ENCODE results near the gene ATP8B3.

ATP8B3 gene

DNA sequence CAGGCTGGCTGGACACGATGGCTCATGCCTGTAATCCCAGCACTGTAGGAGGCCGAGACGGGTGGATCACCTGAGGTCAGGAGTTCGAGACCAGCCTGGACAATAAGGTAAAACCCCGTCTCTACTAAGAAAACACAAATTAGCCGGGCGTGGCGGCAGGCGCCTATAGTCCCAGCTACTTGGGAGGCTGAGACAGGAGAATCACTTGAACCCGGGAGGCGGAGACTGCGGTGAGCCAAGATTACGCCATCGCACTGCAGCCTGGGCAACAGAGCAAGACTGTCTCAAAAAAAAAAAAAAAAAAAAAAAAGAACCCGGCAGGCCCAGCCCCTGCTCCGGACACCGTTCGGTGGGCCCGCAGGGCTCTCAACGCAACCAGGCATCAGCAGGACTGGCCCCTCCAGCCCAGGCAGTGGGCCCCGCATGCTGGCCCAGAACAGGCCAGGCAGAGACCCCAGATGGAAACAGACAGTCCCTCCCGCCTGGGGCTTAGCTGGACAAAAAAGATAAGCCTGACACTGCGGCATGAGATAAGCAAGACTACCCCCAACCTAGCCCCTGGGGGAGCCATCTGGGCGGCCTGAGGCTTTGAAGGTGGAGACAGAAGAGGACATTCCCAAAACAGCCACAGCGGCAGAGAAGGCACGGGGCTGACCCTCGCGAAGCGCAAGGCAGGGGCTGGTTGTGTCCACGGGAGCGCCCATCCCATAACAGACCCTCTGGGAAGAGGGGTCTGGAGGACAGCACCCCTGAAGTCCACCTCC, 24.6 kb upstream of the ATP8B3 start:
- DNase-seq = no peak

DNA sequence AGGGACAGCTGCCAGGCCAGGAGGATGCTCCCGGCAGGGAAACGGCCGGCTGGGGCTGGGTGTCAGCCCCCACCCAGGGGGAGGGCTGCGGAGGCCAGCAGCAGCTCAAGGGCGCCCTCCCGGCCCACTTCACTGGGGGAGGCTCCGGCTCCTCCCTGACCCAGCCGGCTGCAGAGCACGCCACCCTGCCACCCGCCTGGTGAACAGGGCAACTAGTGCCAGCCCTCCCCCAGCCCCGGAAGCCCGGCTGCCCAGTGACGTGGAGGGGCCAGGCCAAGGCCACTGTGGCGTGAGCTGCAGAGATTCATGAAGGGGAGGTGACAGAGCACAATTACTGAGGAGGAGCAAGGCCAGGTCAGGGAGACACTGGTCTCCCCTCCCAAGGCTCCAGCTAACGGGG, 21.5 kb upstream of the ATP8B3 start:
- peak in 17 of 56 donors; percentile 12 to 67 (median 23) for DNase-seq

DNA sequence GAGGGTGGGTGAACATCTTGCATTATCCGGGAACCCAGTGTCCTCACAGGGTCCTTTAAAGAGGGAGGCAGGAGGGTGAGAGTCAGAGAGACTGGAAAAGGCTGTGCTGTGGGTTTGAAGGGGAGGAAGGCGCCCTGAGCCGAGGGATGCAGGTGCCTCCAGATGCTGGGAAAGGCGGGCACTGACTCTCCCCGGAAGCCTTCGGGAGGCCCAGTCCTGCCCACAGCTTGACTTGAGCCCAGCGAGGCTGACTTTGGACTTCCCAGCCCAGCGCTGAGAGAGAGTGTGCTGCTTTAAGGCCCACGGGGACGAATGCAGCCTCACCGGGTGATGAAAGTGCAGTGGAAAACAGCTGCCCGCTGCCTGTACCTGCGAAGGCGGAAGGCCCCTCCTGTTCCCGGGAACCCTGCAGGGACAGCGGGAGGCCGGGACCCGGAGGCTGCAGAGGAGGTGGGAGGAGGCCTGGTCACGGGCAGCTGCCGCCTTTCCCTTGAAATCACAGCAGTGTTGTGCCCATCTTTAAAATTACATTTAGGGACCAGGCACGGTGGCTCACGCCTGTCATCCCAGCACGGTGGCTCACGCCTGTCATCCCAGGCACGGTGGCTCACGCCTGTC, 20.1 kb upstream of the ATP8B3 start:
- DNase-seq = no peak

DNA sequence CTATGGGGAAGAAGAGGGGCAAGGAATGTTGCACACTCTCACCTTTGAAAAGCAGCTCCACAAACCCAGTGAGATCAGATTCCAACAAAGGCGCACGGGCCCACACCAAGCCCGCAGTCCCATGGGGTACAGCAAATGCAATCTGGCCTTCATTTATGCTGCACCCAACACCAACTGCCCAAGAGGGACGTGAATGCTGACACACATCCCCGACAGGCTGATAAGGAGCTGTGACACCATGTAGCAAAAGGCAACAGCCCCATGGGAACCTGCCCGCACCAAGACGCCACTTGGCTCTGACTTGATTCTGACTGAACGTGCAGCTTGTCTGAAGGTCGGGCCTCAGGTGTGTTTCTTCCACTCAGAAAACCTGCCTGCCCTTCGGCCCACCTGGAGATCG, 18.9 kb upstream of the ATP8B3 start:
- no peak for DNase-seq

DNA sequence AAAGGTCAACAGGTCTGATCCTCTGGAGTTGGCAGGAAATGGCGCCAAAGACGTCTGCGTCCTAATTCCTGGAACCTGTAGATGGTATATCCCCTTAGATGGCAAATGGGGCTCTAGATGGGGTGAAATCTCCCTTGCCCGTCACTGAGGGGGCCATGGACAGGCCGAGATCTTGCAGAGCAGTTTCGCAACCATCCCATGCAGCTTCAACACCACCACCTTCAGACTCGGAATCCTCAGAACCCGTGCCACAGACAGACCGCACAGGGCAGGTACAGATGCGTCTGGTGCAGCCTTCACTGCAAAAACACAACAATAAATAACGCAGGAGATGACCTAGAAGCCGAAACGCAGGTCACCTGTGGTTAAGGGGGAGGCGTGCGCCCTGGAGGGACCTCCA, 18.5 kb upstream of the ATP8B3 start:
- DNase-seq = no peak

DNA sequence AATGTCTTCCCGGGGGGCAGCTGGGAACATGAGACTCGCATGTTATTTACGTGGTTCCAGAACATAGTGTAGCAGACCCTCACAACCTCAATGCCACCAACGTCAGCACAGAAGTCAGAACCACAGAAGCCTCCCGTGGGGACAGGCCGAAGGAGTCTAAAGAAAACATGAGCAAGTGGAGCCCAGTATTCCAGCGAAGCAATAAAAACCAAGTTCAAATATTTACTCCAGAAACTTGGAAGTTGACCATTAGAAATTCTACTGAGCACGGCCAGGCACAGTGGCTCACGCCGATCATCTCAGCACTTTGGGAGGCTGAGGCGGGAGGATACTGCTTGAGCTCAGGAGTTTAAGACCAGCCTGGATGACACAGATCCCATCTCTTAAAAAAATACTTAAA, 17.9 kb upstream of the ATP8B3 start:
- DNase-seq = no peak

DNA sequence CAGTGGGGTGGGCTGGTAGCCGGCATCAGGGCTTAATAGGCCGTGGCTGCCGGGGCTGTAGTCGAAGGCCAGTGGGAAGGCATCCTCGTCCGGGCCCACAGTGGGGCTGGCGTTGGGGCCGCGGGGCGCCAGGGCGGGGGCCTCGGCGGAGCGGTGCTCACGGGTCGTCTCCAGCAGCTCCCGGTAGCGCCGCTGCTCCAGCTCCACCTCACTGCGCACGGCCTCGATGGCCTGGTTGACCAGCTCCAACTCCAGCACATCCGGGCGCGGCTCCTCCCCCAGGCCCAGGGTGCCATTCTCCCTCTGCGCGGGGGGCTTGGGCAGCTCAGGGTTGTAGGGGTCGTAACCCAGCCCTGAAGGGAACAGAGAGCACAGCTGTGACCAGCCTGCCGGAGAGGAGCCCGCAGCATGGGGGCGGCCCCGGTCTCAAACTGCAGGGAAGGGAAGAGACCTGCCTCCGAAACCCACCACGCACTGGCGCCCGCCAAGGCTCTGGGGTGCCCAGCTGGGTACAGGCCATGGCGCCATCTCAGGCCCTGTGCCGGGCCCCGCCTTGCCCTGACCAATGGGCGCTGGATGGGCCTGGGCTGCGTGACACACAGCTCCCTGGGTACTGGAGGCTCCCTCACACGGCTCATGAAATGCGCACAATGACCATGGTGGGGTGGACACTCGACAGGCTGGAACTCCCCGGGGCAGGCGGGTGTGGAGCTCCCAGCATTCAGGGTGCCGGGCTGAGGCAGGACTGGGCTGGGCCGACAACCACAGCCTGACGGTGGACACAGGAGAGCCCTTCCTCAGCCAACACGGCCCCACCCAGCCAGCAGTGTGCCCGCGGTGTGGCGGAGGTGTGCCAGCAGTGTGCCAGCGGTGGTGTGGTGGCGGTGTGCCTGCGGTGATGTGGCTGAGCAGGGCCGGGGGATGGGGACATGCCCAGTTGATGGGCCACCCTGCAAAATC, 16.5 kb upstream of the ATP8B3 start:
- no peak for DNase-seq

DNA sequence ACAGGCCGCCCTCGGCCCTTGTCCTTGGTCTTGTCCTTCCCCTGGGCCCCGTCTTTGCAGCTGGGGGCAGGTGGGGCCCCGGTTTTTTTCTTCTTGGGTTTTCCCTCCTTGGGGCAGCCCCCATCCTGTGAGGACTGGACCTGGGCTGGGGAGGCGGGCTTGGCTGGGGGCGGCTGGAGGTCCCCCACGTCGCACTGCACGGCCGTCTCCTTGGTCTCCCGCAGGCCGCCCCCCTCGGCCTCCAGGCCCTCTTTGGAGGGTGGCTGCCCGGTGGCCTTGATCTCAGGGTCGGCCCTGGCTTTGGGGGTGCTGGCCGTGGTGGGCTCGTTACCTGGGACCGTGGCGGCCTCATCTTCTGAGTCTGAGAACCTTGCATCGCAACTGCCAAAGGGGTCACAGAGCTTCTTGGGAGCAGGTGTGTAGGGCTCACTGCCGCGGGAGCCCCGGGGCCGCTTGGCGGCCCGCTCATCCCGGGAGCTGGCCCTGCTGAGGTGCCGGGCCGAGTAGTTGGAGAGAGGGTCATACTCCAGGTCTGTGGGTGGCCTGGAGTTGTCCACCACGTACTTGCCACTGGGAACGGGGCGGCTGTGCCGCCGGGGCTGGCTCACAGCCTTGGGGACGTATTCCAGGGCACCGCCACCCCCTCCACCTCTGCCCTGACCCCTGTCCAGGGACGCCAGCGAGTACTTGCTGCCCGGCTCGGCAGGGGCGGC, 15.6 kb upstream of the ATP8B3 start:
- no peak for DNase-seq

DNA sequence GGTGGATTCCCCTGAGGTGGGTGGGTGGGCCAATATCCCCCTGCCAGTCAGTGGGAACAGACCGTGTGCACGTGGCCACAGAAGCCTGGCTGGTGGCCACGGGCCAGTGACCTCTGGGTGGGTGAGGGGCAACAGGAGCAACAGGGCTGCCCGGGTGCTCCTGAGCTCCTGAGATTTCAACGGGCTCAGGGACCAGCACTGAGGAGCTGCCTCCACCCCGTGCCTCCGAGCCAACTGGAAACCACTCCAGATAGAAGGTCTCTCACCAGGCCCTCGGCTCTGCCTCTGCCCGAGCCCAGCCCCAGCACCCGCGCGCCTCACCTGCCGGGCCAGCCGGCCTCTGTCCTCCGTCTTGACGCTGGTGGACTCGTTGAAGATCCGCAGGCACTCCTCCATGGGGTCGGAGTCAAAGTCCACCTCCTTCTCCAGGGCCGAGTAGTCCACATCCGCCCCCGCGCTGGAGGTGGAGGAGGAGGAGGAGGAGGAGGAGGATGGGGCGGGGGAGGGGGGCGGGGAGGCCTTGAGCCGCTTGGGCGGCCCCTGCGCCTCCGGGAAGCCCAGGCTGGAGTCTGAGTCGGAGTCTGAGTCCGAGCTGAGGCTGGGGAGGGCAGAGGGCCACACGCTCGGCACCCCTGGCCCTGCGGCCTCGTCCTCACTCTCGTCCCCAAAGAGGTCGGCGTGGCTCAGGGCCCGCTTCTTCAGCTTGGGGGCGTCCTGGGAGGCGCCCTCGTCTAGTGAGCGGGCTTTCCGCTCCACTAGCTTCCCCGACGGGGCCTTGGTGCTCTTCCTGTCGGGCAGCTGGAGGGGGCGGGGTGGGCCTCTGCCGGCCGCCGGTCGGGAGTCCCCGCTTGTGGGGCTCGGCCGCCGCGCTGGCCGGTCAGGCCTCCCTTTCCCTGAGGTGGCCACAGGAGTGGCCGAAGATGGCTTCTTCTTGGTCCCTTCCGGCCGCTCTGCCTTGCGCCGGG, 14.8 kb upstream of the ATP8B3 start:
- DNase-seq = no peak

DNA sequence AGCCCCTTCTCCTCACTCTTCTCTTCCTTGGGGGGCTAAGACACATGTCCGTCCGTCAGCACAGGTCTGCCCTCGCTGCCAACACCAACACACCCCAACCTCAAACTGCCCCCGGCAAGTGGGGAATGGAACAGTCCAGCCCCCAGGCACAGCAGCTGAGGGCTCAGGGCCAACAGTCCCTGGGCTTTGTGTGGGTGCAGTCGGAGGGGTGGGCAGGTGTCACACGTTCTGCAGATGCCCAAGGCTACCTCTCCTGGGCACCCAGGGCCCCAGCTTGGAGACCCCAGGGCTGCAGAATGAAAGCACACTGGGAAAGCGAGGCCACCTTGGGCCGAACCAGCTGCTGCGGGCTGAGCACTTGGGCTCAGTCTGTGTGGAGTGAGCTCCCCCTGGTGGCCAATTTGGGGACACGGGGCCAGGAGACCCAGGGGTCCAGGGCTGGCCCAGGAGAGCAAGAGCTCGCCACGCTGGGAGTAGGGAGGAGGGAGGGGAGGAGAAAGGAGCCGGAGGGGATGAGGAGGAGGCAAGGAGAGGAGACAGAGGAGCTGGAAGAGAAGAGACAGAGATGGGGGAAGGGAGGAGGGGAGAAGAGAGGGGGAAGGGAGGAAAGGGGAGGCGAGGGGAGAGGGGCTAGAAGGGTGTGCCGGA, 14.0 kb upstream of the ATP8B3 start:
- DNase-seq = peak in 50 of 56 donors; percentile 6 to 81 (median 43)

DNA sequence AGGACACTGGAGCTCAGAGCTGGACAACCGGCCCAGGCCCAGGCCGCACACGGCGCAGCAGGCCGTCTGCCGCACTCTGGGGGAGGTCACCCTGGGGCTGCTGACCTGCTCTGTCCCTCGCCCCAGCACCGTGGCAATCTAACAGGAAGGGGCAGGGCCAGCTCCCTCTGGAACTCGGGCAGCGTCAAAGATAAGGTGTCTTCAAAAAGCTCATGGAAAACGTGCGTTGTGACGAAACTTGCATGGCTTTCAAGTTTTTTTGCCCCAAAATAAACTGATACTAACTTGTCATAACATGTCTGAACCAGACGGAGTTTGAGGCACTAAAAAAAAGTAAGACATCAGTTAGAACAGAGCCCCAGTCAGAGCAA, 12.2 kb upstream of the ATP8B3 start:
- no peak for DNase-seq

DNA sequence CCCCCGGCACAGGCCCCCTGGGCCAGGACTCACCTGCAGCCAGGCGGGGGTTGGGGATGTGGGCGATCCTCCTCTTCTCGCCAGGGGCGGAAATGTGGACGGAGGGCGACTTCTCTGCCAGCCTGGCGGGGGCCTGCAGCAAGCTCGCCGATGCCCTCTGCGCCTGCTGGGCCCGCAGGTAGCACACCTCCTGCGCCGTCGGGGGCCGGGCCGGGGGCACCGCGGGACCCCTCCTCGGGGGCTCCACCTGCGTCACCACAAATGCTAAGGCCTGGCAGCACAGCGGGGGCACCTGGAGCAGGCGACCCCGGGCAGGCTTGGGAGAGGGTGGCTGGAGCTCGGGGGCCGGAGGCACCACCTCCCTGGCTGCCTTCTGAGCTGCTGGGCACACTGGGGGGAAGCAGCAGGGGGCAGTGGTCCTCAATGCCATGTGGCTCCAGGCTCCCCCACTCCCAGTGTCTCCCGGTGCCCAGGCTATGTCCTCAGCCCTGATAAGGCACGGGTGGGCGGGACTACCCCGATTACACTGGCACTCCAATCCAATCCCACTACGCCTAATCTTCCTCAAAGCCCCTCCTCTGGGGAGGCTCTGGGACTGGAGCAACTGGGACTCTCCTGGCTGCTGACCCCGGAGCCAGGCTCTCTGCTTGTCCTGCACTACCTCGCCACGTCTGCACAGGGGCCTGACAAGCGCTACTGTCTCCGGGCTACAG, 11.6 kb upstream of the ATP8B3 start:
- DNase-seq = no peak

DNA sequence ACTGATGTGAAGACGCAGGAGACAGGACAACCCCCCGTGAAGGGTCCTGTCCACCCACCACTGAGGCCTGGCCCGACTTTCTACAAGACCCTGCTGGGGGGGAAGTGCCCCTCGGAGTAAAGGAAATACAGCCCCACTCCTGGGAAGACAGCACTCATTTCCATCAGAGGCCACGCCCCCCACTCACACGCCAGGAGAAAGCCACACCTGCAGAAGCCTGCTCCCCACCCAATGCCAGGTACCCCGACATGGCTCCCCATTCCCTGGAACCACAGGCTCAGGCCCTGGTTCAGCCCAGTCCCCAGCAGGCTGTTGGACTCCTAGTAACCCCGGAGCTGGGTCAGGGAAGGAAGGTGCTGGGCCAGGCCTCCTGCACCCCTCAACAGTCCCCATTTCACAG, 10.9 kb upstream of the ATP8B3 start:
- no peak for DNase-seq

DNA sequence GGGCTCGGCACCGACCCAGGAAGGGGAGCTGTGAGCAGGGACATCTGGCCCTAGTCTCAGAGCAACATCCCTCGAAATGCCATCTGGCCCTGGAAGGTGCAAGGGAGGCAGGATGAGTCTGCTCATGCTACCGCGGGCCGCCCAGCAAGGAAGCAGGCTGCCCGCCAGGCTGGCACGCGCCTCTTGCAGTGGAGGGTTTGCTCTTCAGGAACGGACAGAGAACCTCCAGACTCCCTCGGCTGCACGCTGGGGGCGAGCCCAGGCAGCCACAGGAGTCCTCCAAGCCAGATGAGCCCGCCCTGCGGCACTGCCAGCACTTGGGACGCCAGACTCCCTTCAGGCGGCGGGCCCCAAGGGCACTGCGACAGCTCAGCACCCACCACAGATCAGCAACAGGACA, 10.1 kb upstream of the ATP8B3 start:
- no peak for DNase-seq

DNA sequence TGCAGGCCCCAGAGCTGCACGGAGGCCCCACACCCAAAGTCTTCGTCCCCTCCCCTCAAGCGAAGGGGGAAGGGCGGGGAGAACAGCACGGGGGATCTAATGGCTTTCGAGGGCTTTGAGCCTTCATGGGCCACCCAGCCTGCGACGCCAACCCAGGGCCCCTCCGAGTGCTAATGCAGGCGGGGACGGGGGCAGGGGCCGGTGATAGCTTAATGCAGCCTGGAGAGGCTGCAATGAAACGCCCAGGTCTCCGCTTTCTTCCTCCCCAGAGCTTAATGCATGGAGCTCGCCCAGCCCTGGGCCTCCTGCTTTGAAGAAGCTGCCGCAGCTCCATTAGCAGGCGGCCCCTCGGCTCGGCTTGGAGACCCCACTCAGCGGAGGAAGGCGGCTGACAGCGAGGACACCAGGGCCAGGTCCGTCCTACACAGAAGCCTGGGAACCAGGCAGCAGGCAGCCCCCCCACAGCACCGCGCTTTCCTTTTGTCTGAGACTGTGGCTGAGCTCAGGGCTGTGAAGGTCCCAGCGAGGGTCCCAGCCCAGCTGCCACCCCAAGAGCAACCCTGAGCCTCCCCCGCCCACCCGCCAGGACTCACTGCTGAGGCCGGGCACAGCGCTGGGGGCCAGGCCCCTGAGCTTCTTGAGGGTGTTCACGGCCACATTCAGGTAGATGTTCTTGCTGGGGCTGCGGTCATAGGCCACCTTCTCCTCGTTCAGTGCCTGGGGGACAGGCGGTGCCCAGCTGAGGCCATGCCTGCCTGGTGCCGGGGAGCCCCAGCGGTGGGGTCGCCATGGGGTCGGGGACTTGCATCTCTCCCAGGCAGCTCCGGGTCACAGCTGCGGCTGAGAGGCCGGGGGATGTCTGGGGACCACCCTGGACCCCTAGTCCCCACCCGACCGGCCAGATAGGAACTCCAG, 7.5 kb upstream of the ATP8B3 start:
- no peak for DNase-seq

DNA sequence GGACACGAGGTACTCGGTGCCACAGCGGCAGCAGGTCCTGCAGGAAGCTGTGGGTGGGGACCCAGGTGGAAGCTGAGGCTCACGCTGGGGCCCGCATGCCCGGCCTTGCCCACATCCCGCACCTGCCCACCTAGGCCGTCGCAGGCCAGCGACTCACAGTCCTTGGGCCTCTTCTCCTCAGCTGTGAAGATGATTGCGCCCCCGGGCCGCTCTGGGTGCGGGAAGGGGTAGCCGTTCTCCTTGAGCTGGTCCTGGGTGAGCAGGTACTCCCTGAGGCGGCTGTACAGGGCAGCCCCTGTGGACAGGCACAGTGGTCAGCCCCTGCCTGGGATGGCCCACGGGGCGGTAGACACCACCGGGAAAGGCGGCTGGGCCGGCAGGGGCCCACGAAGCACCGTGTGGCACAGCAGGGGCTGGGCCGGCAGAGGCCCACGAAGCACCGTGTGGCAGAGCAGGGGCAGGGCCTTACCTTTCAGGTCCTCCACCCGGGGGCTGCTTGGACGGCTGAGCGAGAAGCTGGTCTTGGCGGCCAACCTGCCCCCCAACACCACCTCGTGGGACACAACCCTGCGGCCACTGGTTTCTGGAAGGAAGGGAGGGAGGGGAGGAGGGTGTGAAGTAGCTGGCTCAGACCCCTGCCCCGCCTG, 6.6 kb upstream of the ATP8B3 start:
- no peak for DNase-seq

DNA sequence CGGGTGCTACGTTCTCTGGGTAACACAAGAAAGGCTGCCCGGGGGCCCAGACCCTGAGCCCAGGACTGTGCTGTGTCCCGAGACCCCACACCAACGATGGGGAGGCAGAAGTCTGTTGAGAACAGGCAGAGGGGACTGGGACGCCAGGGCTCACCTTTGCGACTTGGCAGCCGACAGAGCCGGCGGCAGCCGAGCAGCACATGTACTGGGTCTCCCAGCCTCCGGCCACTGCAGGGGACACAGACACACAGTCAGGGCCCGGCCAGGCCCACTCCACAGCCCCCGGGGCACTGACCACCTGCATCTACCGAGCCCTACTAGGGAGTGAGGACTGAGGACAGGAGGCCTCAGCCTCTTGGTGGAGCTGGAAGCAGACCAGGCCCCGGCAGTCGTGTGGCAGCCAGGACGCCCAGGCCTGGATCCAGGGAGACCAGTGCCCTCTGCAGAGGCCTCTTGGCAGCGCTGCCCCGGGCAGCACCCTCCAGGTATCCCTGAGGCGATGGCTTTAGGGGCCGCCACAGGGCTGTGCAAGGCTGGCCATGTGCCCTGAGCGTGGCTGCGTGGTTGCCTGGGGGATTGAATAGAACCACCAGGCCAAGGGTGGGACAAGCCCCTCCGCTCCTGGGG, 5.6 kb upstream of the ATP8B3 start:
- DNase-seq = no peak
